Gastroesophageal sphincter (tissue), 3 donors: ENCODE data around the gene DDRGK1.

Experiments used
- POLR2AphosphoS5 ChIP-seq: sonication (generic); formaldehyde crosslinking; IDR thresholded peaks from one replicate; pipeline ENCODE4 v1.6.1; 2017; ENCODE audit warnings: antibody characterized with exemption
- TF ChIP-seq, protein P1 (sequence below), 4 experiments: fragments of 200-600 bp in 2 of 4; fragments of 450-650 bp in 2 of 4; sonication (generic) in 1 of 4; IDR thresholded peaks; one replicate each; pipeline ENCODE4 v1.5.1; 2017 to 2019; ENCODE audit warnings: antibody characterized with exemption in 4 of 4, mild to moderate bottlenecking in 2 of 4, moderate library complexity in 2 of 4

DNA sequence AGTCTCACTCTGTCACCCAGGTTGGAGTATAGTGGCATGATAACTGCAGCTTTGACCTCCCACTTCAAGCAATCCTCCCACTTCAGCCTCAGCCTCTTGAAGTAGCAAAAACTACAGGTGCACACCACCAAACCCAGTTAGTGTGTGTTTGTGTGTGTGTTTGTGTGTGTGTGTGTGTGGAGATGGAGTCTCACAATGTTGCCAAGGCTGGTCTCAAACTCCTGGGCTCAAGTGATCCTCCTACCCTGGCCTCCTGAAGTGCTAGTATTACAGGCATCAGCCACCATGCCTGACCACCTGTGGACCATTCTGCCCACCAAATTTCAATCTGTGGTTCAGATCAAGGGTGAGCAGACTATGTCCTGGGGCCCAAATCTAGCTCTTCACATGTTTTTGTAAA, 53.6 kb downstream of the DDRGK1 start:
- TF ChIP-seq, protein P1, sequence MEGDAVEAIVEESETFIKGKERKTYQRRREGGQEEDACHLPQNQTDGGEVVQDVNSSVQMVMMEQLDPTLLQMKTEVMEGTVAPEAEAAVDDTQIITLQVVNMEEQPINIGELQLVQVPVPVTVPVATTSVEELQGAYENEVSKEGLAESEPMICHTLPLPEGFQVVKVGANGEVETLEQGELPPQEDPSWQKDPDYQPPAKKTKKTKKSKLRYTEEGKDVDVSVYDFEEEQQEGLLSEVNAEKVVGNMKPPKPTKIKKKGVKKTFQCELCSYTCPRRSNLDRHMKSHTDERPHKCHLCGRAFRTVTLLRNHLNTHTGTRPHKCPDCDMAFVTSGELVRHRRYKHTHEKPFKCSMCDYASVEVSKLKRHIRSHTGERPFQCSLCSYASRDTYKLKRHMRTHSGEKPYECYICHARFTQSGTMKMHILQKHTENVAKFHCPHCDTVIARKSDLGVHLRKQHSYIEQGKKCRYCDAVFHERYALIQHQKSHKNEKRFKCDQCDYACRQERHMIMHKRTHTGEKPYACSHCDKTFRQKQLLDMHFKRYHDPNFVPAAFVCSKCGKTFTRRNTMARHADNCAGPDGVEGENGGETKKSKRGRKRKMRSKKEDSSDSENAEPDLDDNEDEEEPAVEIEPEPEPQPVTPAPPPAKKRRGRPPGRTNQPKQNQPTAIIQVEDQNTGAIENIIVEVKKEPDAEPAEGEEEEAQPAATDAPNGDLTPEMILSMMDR (IDR thresholded peaks at IDR 0.05): no peak
- TF ChIP-seq POLR2AphosphoS5: no peak
